H1 (cell line): Measurements from ENCODE around the gene S100A10. TPM values are rescaled to one million over a fixed set of nuclear protein-coding genes. Genes with fewer than 3 reads are reported as not detected.

Experiments
- CTCF ChIA-PET: fragments of 300-600 bp; sonication (Branson Sonifier 250); formaldehyde crosslinking; loops from one replicate; lab custom pipeline; 2021; ENCODE audit not compliant: partially characterized antibody; lab: Charles Lee
- POLR2A ChIA-PET: fragments of 300-600 bp; sonication (Branson Sonifier 250); formaldehyde crosslinking; loops from one replicate; lab custom pipeline; 2021; ENCODE audit warnings: inconsistent platforms; ENCODE audit not compliant: partially characterized antibody; lab: Charles Lee
- DNase-seq, 2 experiments: peaks; one replicate each; pipeline versions ENCODE4 v3.0.0 to v3.0.0-alpha.2; 2010 to 2022; ENCODE audit warnings: low spot score in 2 of 2, low read depth in 1 of 2, mixed read lengths in 1 of 2
- FAIRE-seq: peaks from 2 replicates; lab custom pipeline; 2011; peaks lifted over from hg19 to GRCh38; lab: Jason Lieb, UNC
- H2AFZ ChIP-seq: 2 replicates; pipeline ENCODE4 v1.8.1; 2012; ENCODE audit warnings: low read length, inconsistent platforms
- H2AK5ac ChIP-seq: 2 replicates; pipeline ENCODE4 v1.6.1; 2013; ENCODE audit warnings: low read depth, low read length
- H2BK120ac ChIP-seq: replicated peaks from 2 replicates; pipeline ENCODE3; 2013; ENCODE audit warnings: low read depth, low read length, inconsistent platforms
- H2BK12ac ChIP-seq: 2 replicates; pipeline ENCODE4 v1.6.1; 2013; ENCODE audit warnings: low read depth, low read length
- H2BK15ac ChIP-seq: 2 replicates; pipeline ENCODE4 v1.6.1; 2013; ENCODE audit warnings: low read length
- H2BK20ac ChIP-seq: 2 replicates; pipeline ENCODE4 v1.6.1; 2013; ENCODE audit warnings: low read length
- H2BK5ac ChIP-seq: 2 replicates; pipeline ENCODE4 v1.6.1; 2013; ENCODE audit warnings: low read depth, low read length
- H3K14ac ChIP-seq: 2 replicates; pipeline ENCODE4 v1.6.1; 2013; ENCODE audit warnings: inconsistent platforms; ENCODE audit not compliant: insufficient read length
- H3K18ac ChIP-seq: 2 replicates; pipeline ENCODE4 v1.6.1; 2013; ENCODE audit warnings: low read length; ENCODE audit errors: extremely low read depth
- H3K23ac ChIP-seq: 2 replicates; pipeline ENCODE4 v1.6.1; 2013; ENCODE audit warnings: inconsistent platforms; ENCODE audit not compliant: insufficient read length
- H3K23me2 ChIP-seq: 2 replicates; pipeline ENCODE4 v1.6.1; 2013; ENCODE audit warnings: low read depth, low read length
- H3K27ac ChIP-seq: 2 replicates; pipeline ENCODE4 v1.6.1; 2011; ENCODE audit warnings: low read depth, low read length, inconsistent platforms
- H3K27me3 ChIP-seq, 4 experiments: replicated peaks in 1 of 4; 1 replicate in 1 of 4; 2 replicates in 3 of 4; pipeline versions ENCODE4 v1.6.1 to v1.8.1; 2011 to 2013; ENCODE audit warnings: low read length in 3 of 4, mild to moderate bottlenecking in 3 of 4, inconsistent platforms in 2 of 4, mixed read lengths in 2 of 4, moderate library complexity in 1 of 4; ENCODE audit not compliant: control insufficient read depth in 3 of 4, insufficient read depth in 3 of 4; ENCODE audit errors: extremely low read depth in 1 of 4
- H3K36me3 ChIP-seq, 4 experiments: 2 replicates each; pipeline versions ENCODE4 v1.6.1 to v1.8.1; 2011 to 2013; ENCODE audit warnings: mild to moderate bottlenecking in 4 of 4, low read length in 3 of 4, moderate library complexity in 2 of 4, control low read depth in 1 of 4, inconsistent platforms in 1 of 4; ENCODE audit not compliant: insufficient read depth in 4 of 4, control insufficient read depth in 2 of 4
- H3K4ac ChIP-seq: replicated peaks from 2 replicates; pipeline ENCODE3; 2013; ENCODE audit warnings: low read length, low read depth, mixed read lengths, inconsistent platforms; ENCODE audit not compliant: insufficient read length
- H3K4me1 ChIP-seq, 4 experiments: replicated peaks in 1 of 4; 1 replicate in 1 of 4; 2 replicates in 3 of 4; pipeline versions ENCODE4 v1.6.1 to v1.8.1; 2011 to 2013; ENCODE audit warnings: low read length in 3 of 4, inconsistent platforms in 2 of 4, mixed read lengths in 1 of 4; ENCODE audit not compliant: insufficient read depth in 4 of 4, control insufficient read depth in 3 of 4
- H3K4me2 ChIP-seq, 2 experiments: 2 replicates each; pipeline versions ENCODE4 v1.6.1 to v1.8.1; 2011 to 2013; ENCODE audit warnings: low read depth in 2 of 2, low read length in 2 of 2, control low read depth in 1 of 2, inconsistent platforms in 1 of 2, mild to moderate bottlenecking in 1 of 2; ENCODE audit not compliant: insufficient read depth in 1 of 2
- H3K4me3 ChIP-seq, 4 experiments: fragments of 200-600, 300-600 bp in 1 of 4; sonication (generic), shearing (Covaris generic), sonication (Bioruptor Twin) in 1 of 4; 2 replicates each; pipeline versions ENCODE4 v1.5.1 to v1.8.1; 2011 to 2016; ENCODE audit warnings: low read length in 4 of 4, low read depth in 3 of 4, control low read depth in 2 of 4, inconsistent platforms in 2 of 4, mild to moderate bottlenecking in 2 of 4, mixed read lengths in 1 of 4, moderate library complexity in 1 of 4; ENCODE audit not compliant: insufficient read depth in 2 of 4; ENCODE audit errors: extremely low read depth in 1 of 4
- H3K56ac ChIP-seq: replicated peaks from 2 replicates; pipeline ENCODE3; 2013; ENCODE audit warnings: low read depth, mild to moderate bottlenecking, mixed read lengths, low read length, inconsistent platforms; ENCODE audit not compliant: insufficient read length
- H3K79me1 ChIP-seq: 2 replicates; pipeline ENCODE4 v1.6.1; 2013; ENCODE audit warnings: low read depth, low read length, control low read depth
- H3K79me2 ChIP-seq, 2 experiments: 2 replicates each; pipeline versions ENCODE4 v1.6.1 to v1.8.1; 2012 to 2013; ENCODE audit warnings: low read length in 2 of 2, mild to moderate bottlenecking in 2 of 2, inconsistent platforms in 1 of 2; ENCODE audit not compliant: insufficient read depth in 2 of 2, control insufficient read depth in 1 of 2
- H3K9ac ChIP-seq, 4 experiments: replicated peaks in 1 of 4; 1 replicate in 1 of 4; 2 replicates in 3 of 4; pipeline versions ENCODE4 v1.6.1 to v1.8.1; 2011 to 2013; ENCODE audit warnings: low read depth in 3 of 4, low read length in 3 of 4, control low read depth in 2 of 4, mild to moderate bottlenecking in 2 of 4, moderate library complexity in 2 of 4, inconsistent platforms in 1 of 4; ENCODE audit errors: extremely low read depth in 1 of 4
- H3K9me3 ChIP-seq, 2 experiments: 2 replicates each; pipeline versions ENCODE4 v1.6.1 to v1.8.1; 2012 to 2013; ENCODE audit warnings: mild to moderate bottlenecking in 2 of 2, moderate library complexity in 2 of 2, control low read depth in 1 of 2, inconsistent platforms in 1 of 2, low read depth in 1 of 2, low read length in 1 of 2, mixed read lengths in 1 of 2; ENCODE audit not compliant: insufficient read depth in 2 of 2
- H4K20me1 ChIP-seq, 2 experiments: replicated peaks in 1 of 2; 2 replicates each; pipeline versions ENCODE3 to v1.8.1; 2011 to 2013; ENCODE audit warnings: inconsistent platforms in 2 of 2, low read length in 2 of 2, mild to moderate bottlenecking in 1 of 2; ENCODE audit not compliant: insufficient read depth in 2 of 2, control insufficient read depth in 1 of 2
- H4K5ac ChIP-seq: 2 replicates; pipeline ENCODE4 v1.6.1; 2013; ENCODE audit warnings: low read length, low read depth, mixed read lengths, inconsistent platforms; ENCODE audit not compliant: insufficient read length
- H4K8ac ChIP-seq: 2 replicates; pipeline ENCODE4 v1.8.0; 2013; ENCODE audit warnings: mild to moderate bottlenecking, moderate library complexity, low read length, inconsistent platforms; ENCODE audit not compliant: insufficient read depth; ENCODE audit errors: extremely low read depth
- H4K91ac ChIP-seq: replicated peaks from 2 replicates; pipeline ENCODE3; 2013; ENCODE audit warnings: low read length, mixed read lengths, inconsistent platforms; ENCODE audit not compliant: insufficient read length
- TCF12 ChIP-seq: IDR thresholded peaks from 2 replicates; pipeline ENCODE4 v1.6.1; 2011; ENCODE audit warnings: low read depth, mild to moderate bottlenecking, low read length
- ZNF274 ChIP-seq: IDR thresholded peaks from 2 replicates; pipeline ENCODE4 v1.7.0; 2012; ENCODE audit warnings: low read length, borderline replicate concordance; ENCODE audit errors: extremely low read depth
- WGBS, 2 experiments: shearing (Covaris generic) in 1 of 2; methylation state at CpG; one replicate each; pipeline versions ENCODE4 v1.1.6 to v1.1.7; 2013 to 2015; ENCODE audit warnings: low lambda C conversion rate in 2 of 2, mixed read lengths in 2 of 2, inconsistent platforms in 1 of 2, low coverage in 1 of 2, missing lambda C conversion rate in 1 of 2; ENCODE audit not compliant: insufficient replicate concordance in 2 of 2, insufficient coverage in 1 of 2, insufficient read length in 1 of 2; ENCODE audit errors: extremely low coverage in 1 of 2, missing lambda C conversion rate in 1 of 2; 5-methylcytosine and 5-hydroxymethylcytosine counted together
- polyA plus RNA-seq, 7 experiments: library from polyadenylated mRNA; depleted of rRNA in 3 of 7; stranded (reverse) in 5 of 7; unstranded in 2 of 7; fragments of >200 nt in 5 of 7; fragments of 200-250 nt in 2 of 7; gene quantifications; 1 replicate in 5 of 7; 2 replicates in 1 of 7; 4 replicates in 1 of 7; pipeline versions ENCODE4 v1.2.1 to v1.2.3, GENCODE V29; 2011 to 2013; ENCODE audit warnings: missing spikeins in 2 of 7, mixed read lengths in 2 of 7
- total RNA-seq: library from RNA; stranded (reverse); fragmentation: NEBNext Ultra II Directional; extraction: Animal tissue kit (Norgen Biotek cat#: 25700); gene quantifications from 2 replicates; pipeline ENCODE4 v1.2.1, GENCODE V29; 2021

Gene S100A10
- total and polyA plus RNA-seq, 2 of the 8 experiments (the other 6 are each of a cell fraction or from before 2014, with no cell fraction given) = 23.9 to 231 TPM

DNA sequence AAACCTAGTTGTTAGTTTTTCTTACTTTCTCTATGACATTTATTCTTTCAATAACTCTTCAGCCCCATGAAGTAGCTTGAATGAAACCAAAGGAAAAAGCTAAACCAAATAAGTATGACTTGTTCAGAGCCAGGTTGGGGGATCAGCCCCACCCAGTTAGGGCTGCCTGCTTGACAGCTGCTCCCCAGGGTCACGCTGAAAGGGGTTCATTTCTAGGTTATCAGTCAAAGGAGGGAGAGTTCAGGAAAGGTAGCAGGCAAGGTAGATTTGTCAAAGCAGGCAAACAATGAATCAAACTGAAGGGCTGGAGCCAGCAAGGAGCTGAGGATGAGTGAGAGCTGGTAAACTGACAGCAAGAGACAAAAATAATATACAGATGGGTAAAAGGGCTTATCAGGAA, 46.2 kb upstream of the S100A10 start:
- Histone ChIP-seq H3K9me3 (no peaks in the 10 kb centered on the region), H2BK5ac (no peak overlapping the region), H3K79me1 (no peaks in the 10 kb centered on the region), H3K79me2 (no peaks in the 10 kb centered on the region), H2AFZ (no peak overlapping the region), H3K14ac (no peak overlapping the region), H3K4me3 (no peak overlapping the region), H3K27me3 (peaks cover 0 to 6% (median 0%) of the 10 kb centered on the region in 4 experiments; a peak in 4 of 7 replicates), H2BK15ac (no peak overlapping the region), H2BK12ac (no peak overlapping the region), H3K9ac (no peak overlapping the region), H4K20me1 (no peaks in the 10 kb centered on the region), H3K56ac (no peak overlapping the region), H3K23me2 (peaks cover 6% of the 10 kb centered on the region; the same call in 1 of the 2 replicates), H3K18ac (no peak overlapping the region), H3K23ac (no peak overlapping the region), H3K4me1 (peaks cover 3 to 11% (median 8%) of the 10 kb centered on the region in 4 experiments), H3K4ac (no peak overlapping the region), H3K36me3 (no peaks in the 10 kb centered on the region), H2BK120ac (no peak overlapping the region), H2BK20ac (no peak overlapping the region), H4K5ac (no peak overlapping the region), H4K8ac (no peak overlapping the region), H2AK5ac (no peak overlapping the region), H3K27ac (no peak overlapping the region), H4K91ac (no peak overlapping the region), H3K4me2 (no peak overlapping the region)
- WGBS, 2 experiments = 82% methylated on average over 1 of the region's 1 CpG; no CpG with 5 or more reads in 1 of the 2 experiments
- FAIRE-seq (no peak), DNase-seq (no peak)
- ChIA-PET CTCF (interaction anchor here (0.7 to 3.7 kb wide), 7 partner anchors 8 to 72 kb away, joined by 3 to 13 read pairs (median 5); no protein-coding TSS in a partner anchor), POLR2A (no interaction called here)
- TF ChIP-seq ZNF274 (no peak), TCF12 (no peak)
